PC-9 (cell line): ENCODE results near the gene BMP8B. TPM values are rescaled to one million over a fixed set of nuclear protein-coding genes. Genes with fewer than 3 reads are reported as not detected.
A peak's percentile ranks its signal among the peaks of the same experiment; 100 is the strongest.
"Not testable (repeated sequence)": the region's sequence is repeated elsewhere in the genome, so short reads cannot be mapped to it uniquely, and the experiment has no call there.

ENCODE experiments used
- BruUV-seq: library from RNA; stranded (reverse); fragments of 400-500 nt; replicated peaks from 2 replicates; lab custom pipeline; 2021; lab: Mats Ljungman, UMichigan
- CTCF ChIA-PET: fragments of 300-600 bp; sonication (Branson Sonifier 250); formaldehyde crosslinking; loops from one replicate; lab custom pipeline; 2022; ENCODE audit warnings: antibody characterized with exemption; lab: Charles Lee
- POLR2A ChIA-PET: fragments of 300-600 bp; sonication (Branson Sonifier 250); formaldehyde crosslinking; loops from one replicate; lab custom pipeline; 2022; ENCODE audit warnings: antibody characterized with exemption; ENCODE audit not compliant: unreplicated experiment; lab: Charles Lee
- DNase-seq, 2 experiments: peaks; one replicate each; pipeline versions ENCODE4 v3.0.0 to v3.0.0-alpha.2; 2015 to 2022; ENCODE audit warnings: mixed read lengths in 1 of 2
- H2AFZ ChIP-seq: fragments of 200-600 bp; sonication (generic); 2 replicates; pipeline ENCODE4 v1.8.1; 2017; ENCODE audit warnings: antibody characterized with exemption
- H3F3A ChIP-seq: fragments of 200-600 bp; sonication (generic); 2 replicates; pipeline ENCODE4 v1.8.1; 2017; ENCODE audit warnings: antibody characterized with exemption, mild to moderate bottlenecking, low read depth; ENCODE audit not compliant: insufficient read depth
- H3K27ac ChIP-seq: fragments of 200-600 bp; sonication (generic); 2 replicates; pipeline ENCODE4 v1.6.1; 2016; ENCODE audit warnings: mixed run types
- H3K27me3 ChIP-seq: fragments of 200-600 bp; sonication (generic); 2 replicates; pipeline ENCODE4 v1.6.1; 2016; ENCODE audit warnings: low read depth, mixed run types; ENCODE audit not compliant: insufficient read depth
- H3K36me3 ChIP-seq: fragments of 200-600 bp; sonication (generic); 2 replicates; pipeline ENCODE4 v1.6.1; 2016; ENCODE audit warnings: low read depth, mixed run types
- H3K4me1 ChIP-seq: fragments of 200-600 bp; sonication (generic); replicated peaks from 2 replicates; pipeline ENCODE4 v1.6.1; 2016; ENCODE audit warnings: mixed run types; ENCODE audit not compliant: insufficient read depth
- H3K4me2 ChIP-seq: fragments of 200-600 bp; sonication (generic); 2 replicates; pipeline ENCODE4 v1.6.1; 2017; ENCODE audit warnings: mixed run types
- H3K4me3 ChIP-seq: fragments of 200-600 bp; sonication (generic); 2 replicates; pipeline ENCODE4 v1.6.1; 2016; ENCODE audit warnings: mixed run types
- H3K79me2 ChIP-seq: fragments of 200-600 bp; sonication (generic); 2 replicates; pipeline ENCODE4 v1.6.1; 2017; ENCODE audit warnings: low read depth, mixed run types
- H3K9me2 ChIP-seq: fragments of 200-600 bp; sonication (generic); 2 replicates; pipeline ENCODE4 v1.8.1; 2017; ENCODE audit warnings: mild to moderate bottlenecking; ENCODE audit not compliant: insufficient read depth
- H3K9me3 ChIP-seq: fragments of 200-600 bp; sonication (generic); 2 replicates; pipeline ENCODE4 v1.8.1; 2016; ENCODE audit warnings: low read depth; ENCODE audit not compliant: insufficient read depth
- H4K20me1 ChIP-seq: fragments of 200-600 bp; sonication (generic); 2 replicates; pipeline ENCODE4 v1.8.1; 2017; ENCODE audit not compliant: insufficient read depth
- CTCF ChIP-seq: fragments of 200-600 bp; sonication (generic); conservative IDR thresholded peaks from 2 replicates; pipeline ENCODE4 v1.6.1; 2017; ENCODE audit warnings: mixed run types, antibody characterized with exemption, mild to moderate bottlenecking, moderate library complexity
- EZH2 ChIP-seq: fragments of 200-600 bp; sonication (generic); IDR thresholded peaks from 2 replicates; pipeline ENCODE4 v1.8.0; 2017; ENCODE audit warnings: antibody characterized with exemption, low read depth
- intact Hi-C: fragments of 100-400 bp; cut with micrococcal nuclease; formaldehyde crosslinking; loops from one replicate; pipeline ENCODE4 v1.10.0; 2022; ENCODE audit not compliant: unreplicated experiment
- total RNA-seq: library from RNA; stranded (reverse); gene quantifications from 2 replicates; pipeline ENCODE4 v1.2.3, GENCODE V29; 2021

The BMP8B gene
- total RNA-seq, 1 experiment from 2014 or later, result 2.4 TPM

- Histone ChIP-seq H3K4me2 (no peak overlapping the region), H4K20me1 (no peaks in the 10 kb centered on the region), H3K36me3 (no peaks in the 10 kb centered on the region), H2AFZ (no peak overlapping the region), H3K4me3 (no peak overlapping the region), H3K79me2 (no peaks in the 10 kb centered on the region), H3K27ac (no peak overlapping the region), H3K9me2 (no peaks in the 10 kb centered on the region), H3F3A (peaks cover 12% of the 10 kb centered on the region), H3K27me3 (no peaks in the 10 kb centered on the region), H3K9me3 (no peaks in the 10 kb centered on the region), H3K4me1 (peaks cover 32% of the 10 kb centered on the region)
- ChIA-PET CTCF (interaction anchor here (0.7 to 1.2 kb wide), 3 partner anchors 153 to 213 kb away, joined by 3 to 6 read pairs (median 6); no protein-coding TSS in a partner anchor), POLR2A (interaction anchor here (0.6 kb wide), 1 partner anchor 63 kb away, joined by 3 read pairs; no protein-coding TSS in a partner anchor)
- no TSS peak for BruUV-seq
- no peak for DNase-seq
- no peak for TF ChIP-seq EZH2
- no peak for TF ChIP-seq CTCF
- intact Hi-C loops, result loop anchor here (5.0 kb wide), 2 partner anchors 63 to 518 kb away; partner anchors contain the start of gene TRIT1
These were observed 30.6 kb upstream of the BMP8B start for GRCh38 chr1:39819091-39819812.

DNA sequence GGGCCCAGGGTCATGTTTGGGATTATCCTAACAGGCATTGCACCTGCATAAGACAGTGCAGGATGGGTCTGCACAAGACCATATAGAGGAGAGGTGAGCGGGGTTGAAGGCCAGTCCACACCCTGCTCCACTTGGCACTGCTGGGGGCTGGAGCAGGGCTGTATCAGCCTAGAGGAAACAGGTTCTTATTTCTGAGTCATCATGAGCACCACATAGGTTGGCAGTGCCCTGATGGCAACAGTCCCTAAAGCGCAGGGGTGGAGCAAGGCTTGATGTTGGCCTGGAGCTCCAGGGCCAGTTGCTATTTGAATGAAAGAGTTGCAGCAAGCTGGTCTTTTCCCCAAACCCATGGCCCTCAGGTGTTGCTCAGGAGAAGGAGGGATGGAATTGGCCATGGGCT, 29.8 kb upstream of the BMP8B start:
- ChIA-PET CTCF (interaction anchor here (0.7 to 1.2 kb wide), 3 partner anchors 154 to 214 kb away, joined by 3 to 6 read pairs (median 6); no protein-coding TSS in a partner anchor), POLR2A (interaction anchor here (0.6 kb wide), 1 partner anchor 64 kb away, joined by 3 read pairs; no protein-coding TSS in a partner anchor)
- H3K79me2 ChIP-seq, result no peaks in the 10 kb centered on the region
- H3K4me3 ChIP-seq, result no peak overlapping the region
- H3K27me3 ChIP-seq, result no peaks in the 10 kb centered on the region
- no peak overlapping the region for H2AFZ ChIP-seq
- H3K27ac ChIP-seq, result no peak overlapping the region
- no peaks in the 10 kb centered on the region for H4K20me1 ChIP-seq
- H3K4me2 ChIP-seq, result 0 out of 2 replicates have a peak overlapping the region, but pooled peaks have one; percentile 23
- H3K4me1 ChIP-seq, result peaks cover 32% of the 10 kb centered on the region
- no peaks in the 10 kb centered on the region for H3K9me3 ChIP-seq
- no TSS peak for BruUV-seq
- intact Hi-C loops, result loop anchor here (5.0 kb wide), 2 partner anchors 64 to 519 kb away; partner anchors contain the start of gene TRIT1
- TF ChIP-seq EZH2 (no peak), CTCF (no peak)
- no peaks in the 10 kb centered on the region for H3K36me3 ChIP-seq
- H3F3A ChIP-seq, result peaks cover 12% of the 10 kb centered on the region
- no peaks in the 10 kb centered on the region for H3K9me2 ChIP-seq
- peak; percentile 64 to 86 for DNase-seq

GRCh38 chr1:39817091-39817932, 28.6 kb upstream of the BMP8B start:
- H2AFZ ChIP-seq, H3K9me3 ChIP-seq, H3K27me3 ChIP-seq, H3K4me3 ChIP-seq, H3K36me3 ChIP-seq, H3K79me2 ChIP-seq, H3K27ac ChIP-seq, BruUV-seq, H3K4me2 ChIP-seq, DNase-seq, H3K9me2 ChIP-seq, H4K20me1 ChIP-seq: not testable (repeated sequence)
- ChIA-PET CTCF (interaction anchor here (0.8 to 1.1 kb wide), 3 partner anchors 85 to 215 kb away, joined by 3 to 5 read pairs (median 4); no protein-coding TSS in a partner anchor), POLR2A (interaction anchor here (0.7 kb wide), 1 partner anchor 28 kb away, joined by 4 read pairs; no protein-coding TSS in a partner anchor)
- peaks cover 26% of the 10 kb centered on the region for H3K4me1 ChIP-seq
- peaks cover 12% of the 10 kb centered on the region for H3F3A ChIP-seq
- intact Hi-C loops, result loop anchor here (5.0 kb wide), 2 partner anchors 65 to 520 kb away; partner anchors contain the start of gene TRIT1
- TF ChIP-seq CTCF, result peak; percentile 48; the same call in 1 of the 2 replicates
